GM12873 (cell line): Measurements from ENCODE around the gene MLH3.

Source experiments
- TF ChIP-seq, protein P1 (sequence below): IDR thresholded peaks from 2 replicates; pipeline ENCODE4 v1.5.1; 2012; ENCODE audit warnings: low read depth, mild to moderate bottlenecking, moderate library complexity, low read length, control low read depth; ENCODE audit not compliant: insufficient read depth; ENCODE audit errors: missing control alignments

MLH3 gene

DNA sequence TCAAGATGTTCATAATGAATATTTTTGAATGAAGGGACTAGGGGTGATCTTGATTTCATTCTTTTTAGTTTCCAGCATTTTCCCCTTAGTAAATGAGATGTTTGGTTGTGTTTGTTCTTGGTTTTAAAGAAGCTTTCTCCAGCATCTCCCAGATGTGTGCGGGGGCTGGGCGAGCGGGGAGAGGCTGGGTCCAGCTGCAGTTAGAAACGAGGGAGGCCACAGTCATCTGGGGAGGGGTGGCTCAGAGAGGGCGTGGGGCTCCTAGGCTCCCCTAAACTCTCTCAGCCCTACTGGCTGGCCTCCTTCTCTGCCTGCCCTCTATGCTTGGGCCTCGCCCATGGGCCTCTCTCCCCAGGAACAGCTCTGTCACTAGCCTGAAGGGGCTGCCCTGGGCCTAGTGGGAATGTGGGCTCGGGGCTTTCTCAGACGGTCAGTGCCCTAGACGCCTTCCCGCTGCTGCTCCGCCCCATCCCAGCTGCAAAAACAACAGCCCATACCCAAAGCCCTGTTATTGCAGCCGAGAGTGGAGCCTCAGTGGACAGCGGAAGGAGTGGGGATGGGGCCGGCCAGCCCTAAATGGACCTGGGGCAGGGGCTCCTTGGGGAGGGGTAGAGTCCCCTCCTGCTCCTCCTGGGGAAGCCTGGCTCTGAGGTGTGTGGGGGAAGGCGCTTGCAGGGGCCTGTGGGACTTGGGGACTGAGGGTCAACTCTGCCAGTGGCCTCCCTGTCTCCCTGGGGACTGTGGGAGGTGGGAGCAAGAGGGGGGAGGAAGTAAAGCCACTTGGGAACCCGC lies 66.8 kb downstream of the MLH3 start:
- TF ChIP-seq, protein P1, sequence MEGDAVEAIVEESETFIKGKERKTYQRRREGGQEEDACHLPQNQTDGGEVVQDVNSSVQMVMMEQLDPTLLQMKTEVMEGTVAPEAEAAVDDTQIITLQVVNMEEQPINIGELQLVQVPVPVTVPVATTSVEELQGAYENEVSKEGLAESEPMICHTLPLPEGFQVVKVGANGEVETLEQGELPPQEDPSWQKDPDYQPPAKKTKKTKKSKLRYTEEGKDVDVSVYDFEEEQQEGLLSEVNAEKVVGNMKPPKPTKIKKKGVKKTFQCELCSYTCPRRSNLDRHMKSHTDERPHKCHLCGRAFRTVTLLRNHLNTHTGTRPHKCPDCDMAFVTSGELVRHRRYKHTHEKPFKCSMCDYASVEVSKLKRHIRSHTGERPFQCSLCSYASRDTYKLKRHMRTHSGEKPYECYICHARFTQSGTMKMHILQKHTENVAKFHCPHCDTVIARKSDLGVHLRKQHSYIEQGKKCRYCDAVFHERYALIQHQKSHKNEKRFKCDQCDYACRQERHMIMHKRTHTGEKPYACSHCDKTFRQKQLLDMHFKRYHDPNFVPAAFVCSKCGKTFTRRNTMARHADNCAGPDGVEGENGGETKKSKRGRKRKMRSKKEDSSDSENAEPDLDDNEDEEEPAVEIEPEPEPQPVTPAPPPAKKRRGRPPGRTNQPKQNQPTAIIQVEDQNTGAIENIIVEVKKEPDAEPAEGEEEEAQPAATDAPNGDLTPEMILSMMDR = no peak

DNA sequence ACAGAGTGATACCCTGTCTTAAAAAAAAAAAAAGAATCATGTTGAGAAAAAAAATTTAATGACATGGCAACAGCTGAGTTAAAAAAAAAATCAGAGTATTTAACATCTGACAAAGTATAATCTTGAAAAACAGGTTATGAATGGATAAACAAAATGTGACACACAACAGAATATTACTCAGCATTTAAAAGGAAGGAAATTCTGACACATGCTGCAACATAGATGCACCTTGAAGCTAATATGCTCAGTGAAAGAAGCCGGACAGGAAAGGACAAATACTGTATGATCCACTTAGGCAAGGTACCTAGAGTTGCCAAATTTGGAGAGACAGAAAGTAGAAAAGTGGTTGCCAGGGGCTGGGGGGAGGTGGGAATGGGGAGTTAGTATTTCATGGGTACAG lies 67.9 kb downstream of the MLH3 start:
- TF ChIP-seq, protein P1 = no peak

DNA sequence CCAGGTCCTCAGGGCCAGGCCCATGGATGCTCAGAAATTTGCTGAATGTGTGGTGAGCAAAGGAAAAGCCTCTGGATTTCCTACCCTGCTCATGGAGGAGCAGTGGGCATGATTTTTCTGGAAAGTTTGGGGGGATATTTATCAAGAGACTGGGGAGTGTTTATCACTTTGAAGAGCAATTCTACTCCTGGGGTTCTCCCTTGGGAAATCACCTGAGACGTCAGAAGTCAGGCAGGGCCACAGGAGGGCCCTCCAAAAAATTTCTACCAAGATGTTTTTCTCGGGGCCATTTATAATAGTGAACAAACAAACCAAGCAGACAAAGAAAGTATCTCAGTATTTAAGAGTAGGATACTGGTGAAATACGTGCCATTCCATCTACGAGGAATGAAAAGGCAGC lies 68.6 kb downstream of the MLH3 start:
- TF ChIP-seq, protein P1 = no peak

DNA sequence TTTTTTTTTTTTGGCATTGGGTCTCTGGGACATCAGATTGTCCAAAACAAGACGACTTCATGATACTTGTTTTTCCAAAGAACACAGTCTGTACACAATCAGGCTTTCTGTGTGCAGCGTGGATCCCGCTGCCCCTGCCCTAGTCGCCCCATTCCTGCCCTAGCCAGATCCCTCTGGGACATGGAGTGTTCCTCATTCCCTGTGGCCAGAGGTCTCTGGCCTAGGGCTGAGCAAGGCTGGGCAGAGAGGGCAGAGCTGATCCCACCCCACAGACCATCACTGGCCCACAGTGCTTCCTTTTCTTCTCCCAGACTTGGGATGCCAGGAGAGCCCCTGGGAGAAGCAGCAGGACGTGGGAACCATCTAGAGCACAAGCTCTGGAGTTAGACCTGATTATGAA lies 69.4 kb downstream of the MLH3 start:
- TF ChIP-seq, protein P1 = no peak

DNA sequence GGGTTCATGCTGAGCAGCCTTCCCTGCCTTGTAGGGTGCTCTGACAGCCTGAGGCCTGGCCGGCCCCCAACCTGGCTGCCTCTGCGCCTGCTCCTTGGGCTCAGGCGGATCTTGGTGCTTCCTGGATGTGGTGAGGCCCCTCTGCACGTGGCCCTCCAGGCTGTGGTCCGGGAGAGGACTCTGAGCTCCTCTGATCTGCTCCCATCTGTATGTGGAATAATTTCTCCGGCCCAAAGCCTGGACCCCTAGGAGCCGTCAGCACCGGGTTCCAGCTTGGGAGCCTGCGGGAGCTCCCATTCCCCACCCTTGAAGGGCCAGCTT lies 69.8 kb downstream of the MLH3 start:
- TF ChIP-seq, protein P1 = no peak

DNA sequence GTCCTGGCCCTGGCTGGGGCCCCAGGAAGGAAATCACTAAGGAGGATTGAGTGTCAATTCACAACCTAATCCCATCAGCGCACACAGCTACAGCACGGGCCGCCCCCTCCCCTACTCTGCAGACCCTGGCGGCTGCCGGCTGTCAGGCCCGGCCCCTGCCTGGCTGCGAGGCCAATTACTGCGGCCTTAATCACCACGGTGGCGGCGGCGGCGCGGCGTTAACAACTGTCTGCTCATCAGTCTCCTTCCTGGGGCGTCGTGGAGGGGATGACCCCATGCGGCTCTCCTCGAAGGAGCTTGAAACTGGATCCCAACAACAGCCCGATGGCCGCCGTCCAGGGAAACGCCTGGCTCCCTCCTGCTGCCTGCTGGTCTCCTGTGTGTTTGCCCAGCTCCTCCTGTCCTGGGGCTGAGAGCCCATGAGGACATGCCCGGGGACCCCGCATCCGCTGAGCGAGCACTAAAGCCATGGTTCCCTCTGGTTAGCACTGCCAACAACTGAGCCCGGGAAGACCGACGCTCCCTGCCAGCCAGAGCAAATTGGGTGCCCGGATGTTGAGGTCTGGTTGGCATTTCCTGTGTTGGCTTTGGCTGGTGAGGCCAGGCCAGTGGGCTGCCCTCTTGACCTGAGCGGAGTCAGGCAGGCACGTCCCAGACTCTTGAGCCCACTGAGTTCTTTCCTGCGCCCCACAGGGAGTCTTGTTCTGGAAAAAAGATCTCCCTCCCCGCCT lies 70.4 kb downstream of the MLH3 start:
- TF ChIP-seq, protein P1 = no peak

DNA sequence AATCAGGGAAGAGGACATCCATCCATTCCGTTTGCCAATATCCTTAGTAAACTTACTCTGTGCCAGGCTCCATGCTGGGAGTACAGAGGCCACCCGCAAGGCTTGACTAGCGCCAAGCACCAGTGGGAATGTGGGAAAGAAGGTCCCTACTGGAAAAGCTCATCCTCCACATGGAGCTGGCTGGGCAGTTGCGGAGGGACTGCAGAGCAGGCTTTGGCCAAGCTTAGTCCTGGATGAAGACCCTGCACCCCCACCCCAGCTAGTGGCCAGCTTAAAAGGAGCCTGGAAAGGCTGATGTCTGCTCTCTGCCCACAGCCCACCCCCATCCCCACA lies 70.9 kb downstream of the MLH3 start:
- TF ChIP-seq, protein P1 = no peak
